ENCODE measurements around the gene CALCA. TPM values are rescaled to one million over a fixed set of nuclear protein-coding genes. Genes with fewer than 3 reads are reported as not detected.
A peak's percentile ranks its signal among the peaks of the same experiment; 100 is the strongest.

Gene CALCA
- total and polyA plus RNA-seq, 10 donors: 0.26 to 5.4 (median 1.1) TPM; not detected in 3

DNA sequence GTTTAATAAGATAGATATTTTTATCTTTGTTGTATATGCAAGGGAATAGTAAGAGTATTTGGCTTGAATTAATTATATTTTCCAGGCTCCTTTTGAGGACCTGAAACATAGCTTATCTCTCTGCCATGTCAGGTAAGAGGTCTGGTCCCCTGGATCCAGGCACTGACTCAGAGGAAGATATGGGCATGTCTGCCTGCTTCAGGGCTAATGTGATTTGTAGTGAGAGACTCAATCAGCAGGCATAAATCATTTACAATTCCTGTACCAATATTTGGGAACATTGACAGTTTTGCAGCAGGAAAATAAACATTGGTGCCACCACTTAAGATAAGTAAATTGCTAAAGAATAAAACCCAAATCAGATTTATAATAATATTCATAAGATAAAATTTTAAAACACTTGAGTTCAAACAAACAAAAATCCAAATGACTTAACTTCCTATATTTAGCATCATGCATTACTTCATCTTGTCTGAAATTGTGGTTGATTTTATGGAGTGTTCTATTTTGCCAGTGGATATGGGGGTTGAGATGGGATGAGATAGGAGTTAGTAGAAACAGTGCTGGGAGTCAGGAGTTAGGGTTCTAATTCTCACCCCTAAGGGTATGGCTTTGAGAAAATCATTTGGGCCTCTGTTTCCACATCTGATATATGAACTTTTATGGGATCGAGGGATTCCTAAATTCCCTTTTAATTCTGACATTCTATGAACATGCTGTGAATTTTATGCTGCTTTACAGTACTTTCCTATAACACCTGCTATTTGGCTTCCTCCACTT lies 5.1 kb upstream of the CALCA start:
- Histone ChIP-seq H3K9me3 (no peaks in the 10 kb centered on the region), H3K27me3 (replicated peaks in 1 of 7) (peaks cover 0 to 69% (median 40%) of the 10 kb centered on the region in 7 donors), H3K4me1 (peaks cover 11 to 33% (median 28%) of the 10 kb centered on the region in 6 donors), H3K27ac (no peak overlapping the region), H3K36me3 (no peaks in the 10 kb centered on the region), H3K4me3 (no peak overlapping the region)
- TF ChIP-seq, protein P1, sequence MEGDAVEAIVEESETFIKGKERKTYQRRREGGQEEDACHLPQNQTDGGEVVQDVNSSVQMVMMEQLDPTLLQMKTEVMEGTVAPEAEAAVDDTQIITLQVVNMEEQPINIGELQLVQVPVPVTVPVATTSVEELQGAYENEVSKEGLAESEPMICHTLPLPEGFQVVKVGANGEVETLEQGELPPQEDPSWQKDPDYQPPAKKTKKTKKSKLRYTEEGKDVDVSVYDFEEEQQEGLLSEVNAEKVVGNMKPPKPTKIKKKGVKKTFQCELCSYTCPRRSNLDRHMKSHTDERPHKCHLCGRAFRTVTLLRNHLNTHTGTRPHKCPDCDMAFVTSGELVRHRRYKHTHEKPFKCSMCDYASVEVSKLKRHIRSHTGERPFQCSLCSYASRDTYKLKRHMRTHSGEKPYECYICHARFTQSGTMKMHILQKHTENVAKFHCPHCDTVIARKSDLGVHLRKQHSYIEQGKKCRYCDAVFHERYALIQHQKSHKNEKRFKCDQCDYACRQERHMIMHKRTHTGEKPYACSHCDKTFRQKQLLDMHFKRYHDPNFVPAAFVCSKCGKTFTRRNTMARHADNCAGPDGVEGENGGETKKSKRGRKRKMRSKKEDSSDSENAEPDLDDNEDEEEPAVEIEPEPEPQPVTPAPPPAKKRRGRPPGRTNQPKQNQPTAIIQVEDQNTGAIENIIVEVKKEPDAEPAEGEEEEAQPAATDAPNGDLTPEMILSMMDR (IDR thresholded peaks at IDR 0.05 in 8 of 11, conservative IDR thresholded peaks at IDR 0.05 in 3 of 11): no peak
- TF ChIP-seq POLR2A (IDR thresholded peaks at IDR 0.05) (no peak), POLR2AphosphoS5 (IDR thresholded peaks at IDR 0.05) (no peak)
- DNase-seq: no peak
- WGBS, 5 donors: 86 to 100% (median 93%) methylated on average over 1 of the region's 1 CpG
- intact Hi-C loops (cut with DNase I; ENCODE audit: low total_unique reads): no loop called here

DNA sequence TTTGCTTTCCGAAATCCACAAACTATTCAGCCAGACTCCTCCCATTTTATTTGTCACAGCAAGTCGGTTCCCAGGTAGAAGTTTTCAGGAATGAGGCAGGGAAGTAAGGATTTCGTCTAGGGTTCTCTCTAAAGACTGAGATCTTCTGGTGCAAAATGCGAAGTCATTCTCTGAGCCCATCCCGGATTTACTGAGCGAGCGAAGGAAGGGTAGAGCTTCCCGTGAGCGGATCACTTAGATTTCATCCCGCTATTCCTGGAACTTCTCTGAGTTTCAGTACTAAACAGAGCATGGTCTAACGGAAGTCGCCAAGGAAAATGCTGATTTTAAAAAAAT lies 3.1 kb upstream of the CALCA start:
- Histone ChIP-seq H3K4me1 (peaks cover 11 to 44% (median 33%) of the 10 kb centered on the region in 6 donors), H3K4me3 (peak overlapping the region in 7 of 8 donors; percentile 23 to 64 (median 32)), H3K27me3 (replicated peaks in 1 of 7) (peaks cover 0 to 78% (median 60%) of the 10 kb centered on the region in 7 donors), H3K27ac (peak overlapping the region in 1 of 8 donors; percentile 61), H3K9me3 (no peaks in the 10 kb centered on the region), H3K36me3 (no peaks in the 10 kb centered on the region)
- TF ChIP-seq POLR2AphosphoS5 (IDR thresholded peaks at IDR 0.05): no peak
- no peak for TF ChIP-seq POLR2A (IDR thresholded peaks at IDR 0.05)
- intact Hi-C loops (cut with DNase I; ENCODE audit: low total_unique reads): no loop called here
- no peak for DNase-seq
- 5 to 7% (median 6%) methylated on average over 12 of the region's 12 CpGs for WGBS, 5 donors

DNA sequence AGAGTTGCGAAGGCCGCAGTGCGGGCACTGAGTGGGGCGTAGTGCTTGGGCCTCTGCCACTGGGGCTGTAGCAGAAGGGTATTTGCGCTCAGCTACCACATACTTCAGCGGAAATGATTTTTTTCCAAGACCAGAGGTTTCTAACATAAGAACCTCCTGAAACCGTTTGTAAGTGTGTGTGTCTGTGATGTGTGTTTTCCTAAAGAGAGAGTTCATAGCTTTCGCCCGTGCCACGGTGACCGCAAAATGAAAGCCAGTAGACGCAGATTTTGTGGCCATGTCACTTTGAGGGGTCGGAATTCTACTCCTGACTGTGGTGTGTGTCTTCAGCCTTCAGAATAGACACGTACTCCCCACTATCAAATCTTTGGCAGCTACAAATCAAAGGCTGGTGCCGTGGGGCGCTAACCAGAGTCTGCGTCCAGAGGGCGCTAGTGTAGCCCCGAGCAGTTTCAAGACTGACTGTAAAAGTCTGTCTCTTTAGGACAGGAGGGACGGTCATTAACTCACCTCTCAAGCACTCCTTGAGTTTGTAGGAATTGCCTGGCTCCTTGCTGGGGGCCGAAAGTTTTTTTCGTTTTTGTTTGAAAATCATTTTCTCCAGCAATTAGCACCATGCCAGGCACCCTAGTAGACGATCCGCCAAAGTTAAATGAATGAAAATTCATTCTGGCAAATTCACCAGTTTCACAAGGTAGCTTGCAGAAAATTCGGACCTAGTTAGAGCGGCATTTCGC lies 2.5 kb upstream of the CALCA start:
- H3K27me3 ChIP-seq (replicated peaks in 1 of 7): peaks cover 2 to 84% (median 66%) of the 10 kb centered on the region in 7 donors
- no peaks in the 10 kb centered on the region for H3K36me3 ChIP-seq
- H3K4me3 ChIP-seq: peak overlapping the region; percentile 23 to 64 (median 28)
- no peaks in the 10 kb centered on the region for H3K9me3 ChIP-seq
- peak overlapping the region in 1 of 8 donors; percentile 61 for H3K27ac ChIP-seq
- TF ChIP-seq POLR2A (IDR thresholded peaks at IDR 0.05) (no peak), POLR2AphosphoS5 (IDR thresholded peaks at IDR 0.05) (no peak)
- TF ChIP-seq, protein P1 (IDR thresholded peaks at IDR 0.05 in 8 of 11, conservative IDR thresholded peaks at IDR 0.05 in 3 of 11): peak in 9 of 11 experiments; percentile 23 to 68 (median 59)
- intact Hi-C loops (cut with DNase I; ENCODE audit: low total_unique reads): no loop called here
- DNase-seq: peak; percentile 76
- H3K4me1 ChIP-seq: peaks cover 11 to 44% (median 33%) of the 10 kb centered on the region in 6 donors
- 3 to 12% (median 4%) methylated on average over 23 to 27 of the region's 27 CpGs for WGBS, 5 donors

DNA sequence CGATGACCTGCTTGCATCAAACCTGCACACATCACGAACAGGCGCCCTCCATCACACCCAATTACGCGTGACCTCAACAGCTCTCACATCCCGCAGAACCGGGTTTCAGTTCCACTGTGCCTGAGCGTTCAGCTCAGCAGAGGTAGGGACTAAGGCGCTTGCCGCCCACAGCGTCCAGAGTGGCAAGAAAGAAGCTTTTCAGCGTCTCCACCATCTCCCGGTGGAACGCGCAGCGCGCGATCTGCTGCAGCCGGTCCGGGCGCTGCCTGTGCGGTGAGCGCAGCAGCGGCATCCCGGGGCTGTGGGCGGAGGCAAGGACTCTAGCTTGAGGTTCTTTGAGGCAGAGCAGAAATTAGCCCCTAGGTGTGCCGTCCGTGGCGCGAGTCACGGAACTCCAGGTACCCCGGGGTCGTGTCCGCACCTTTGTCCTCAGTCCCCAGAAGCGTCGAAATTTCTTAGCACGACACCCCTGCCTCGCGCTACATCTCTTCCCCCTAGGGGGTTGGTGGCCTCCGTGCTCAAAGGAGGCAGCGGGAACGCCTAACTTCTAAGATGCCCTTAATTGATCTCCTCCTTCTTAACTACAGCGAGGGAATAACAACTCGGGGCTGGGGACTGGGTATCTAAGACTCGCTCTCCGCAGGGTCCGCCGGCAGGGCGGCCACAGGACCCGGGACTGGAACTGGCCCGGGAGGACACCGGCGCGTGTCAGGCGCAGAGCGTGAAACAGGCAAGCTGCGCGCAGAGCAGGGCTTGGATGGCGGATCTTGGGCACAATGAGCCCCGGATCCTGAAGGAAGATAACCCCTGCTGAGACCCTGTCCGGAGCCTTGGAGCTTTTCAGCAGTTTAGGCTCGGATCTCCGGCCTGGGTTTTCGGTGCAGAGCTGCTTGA lies 1.7 kb upstream of the CALCA start:
- WGBS, 5 donors: 2 to 4% (median 3%) methylated on average over 21 to 64 of the region's 64 CpGs
- TF ChIP-seq POLR2A (IDR thresholded peaks at IDR 0.05): no peak

More for the DNA sequence above, 1.7 kb upstream of the CALCA start:
- Histone ChIP-seq H3K27ac (peak overlapping the region in 1 of 8 donors; percentile 61), H3K36me3 (no peaks in the 10 kb centered on the region), H3K4me3 (peak overlapping the region in 7 of 8 donors; percentile 23 to 64 (median 32)), H3K4me1 (peaks cover 11 to 44% (median 33%) of the 10 kb centered on the region in 6 donors), H3K27me3 (replicated peaks in 1 of 7) (peaks cover 2 to 92% (median 74%) of the 10 kb centered on the region in 7 donors), H3K9me3 (no peaks in the 10 kb centered on the region)
- DNase-seq: peak; percentile 77
- intact Hi-C loops (cut with DNase I; ENCODE audit: low total_unique reads): no loop called here

Measured in spleen (tissue), 11 donors.